Measurements from ENCODE around the gene DPP8. TPM values are rescaled to one million over a fixed set of nuclear protein-coding genes. Genes with fewer than 3 reads are reported as not detected.

DPP8 gene
- total RNA-seq, 6 experiments from 2014 or later, result 7.6 to 12.3 (median 10.3) TPM

DNA sequence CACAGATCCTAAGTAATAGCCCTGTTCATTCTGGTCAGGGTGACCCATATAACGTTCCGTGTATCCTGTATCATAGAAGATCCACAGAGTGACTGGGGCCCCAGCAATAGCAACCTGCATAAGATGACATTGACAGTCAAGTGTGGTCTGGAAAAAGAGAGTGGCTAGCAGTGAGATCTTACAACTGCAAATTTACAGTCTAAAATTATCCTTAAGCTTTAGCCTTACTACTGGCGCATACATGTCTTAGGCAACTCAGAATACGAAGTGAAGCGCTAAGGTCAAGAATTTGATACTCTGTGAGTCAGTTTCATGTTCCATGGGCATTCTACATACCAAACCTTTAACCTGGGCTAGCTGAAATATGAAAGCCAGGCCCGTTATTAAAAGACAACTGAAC, 65.5 kb downstream of the DPP8 start:
- no peak for ATAC-seq
- Histone ChIP-seq H3K36me3 (peaks cover 0 to 93% (median 18%) of the 10 kb centered on the region in 4 donors), H3K27me3 (no peaks in the 10 kb centered on the region), H3K4me1 (no peaks in the 10 kb centered on the region), H3K27ac (no peak overlapping the region), H3K9me3 (no peaks in the 10 kb centered on the region), H3K4me3 (no peak overlapping the region)
- 90% methylated on average over 6 of the region's 6 CpGs for WGBS (ENCODE audit: insufficient coverage, low coverage, low lambda C conversion rate, missing lambda C conversion rate)
- no peak for DNase-seq
- TF ChIP-seq, protein P1, sequence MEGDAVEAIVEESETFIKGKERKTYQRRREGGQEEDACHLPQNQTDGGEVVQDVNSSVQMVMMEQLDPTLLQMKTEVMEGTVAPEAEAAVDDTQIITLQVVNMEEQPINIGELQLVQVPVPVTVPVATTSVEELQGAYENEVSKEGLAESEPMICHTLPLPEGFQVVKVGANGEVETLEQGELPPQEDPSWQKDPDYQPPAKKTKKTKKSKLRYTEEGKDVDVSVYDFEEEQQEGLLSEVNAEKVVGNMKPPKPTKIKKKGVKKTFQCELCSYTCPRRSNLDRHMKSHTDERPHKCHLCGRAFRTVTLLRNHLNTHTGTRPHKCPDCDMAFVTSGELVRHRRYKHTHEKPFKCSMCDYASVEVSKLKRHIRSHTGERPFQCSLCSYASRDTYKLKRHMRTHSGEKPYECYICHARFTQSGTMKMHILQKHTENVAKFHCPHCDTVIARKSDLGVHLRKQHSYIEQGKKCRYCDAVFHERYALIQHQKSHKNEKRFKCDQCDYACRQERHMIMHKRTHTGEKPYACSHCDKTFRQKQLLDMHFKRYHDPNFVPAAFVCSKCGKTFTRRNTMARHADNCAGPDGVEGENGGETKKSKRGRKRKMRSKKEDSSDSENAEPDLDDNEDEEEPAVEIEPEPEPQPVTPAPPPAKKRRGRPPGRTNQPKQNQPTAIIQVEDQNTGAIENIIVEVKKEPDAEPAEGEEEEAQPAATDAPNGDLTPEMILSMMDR (IDR thresholded peaks at IDR 0.05), result no peak
- TF ChIP-seq POLR2A (IDR thresholded peaks at IDR 0.05), result no peak
- intact Hi-C loops (cut with DNase I), result no loop called here

DNA sequence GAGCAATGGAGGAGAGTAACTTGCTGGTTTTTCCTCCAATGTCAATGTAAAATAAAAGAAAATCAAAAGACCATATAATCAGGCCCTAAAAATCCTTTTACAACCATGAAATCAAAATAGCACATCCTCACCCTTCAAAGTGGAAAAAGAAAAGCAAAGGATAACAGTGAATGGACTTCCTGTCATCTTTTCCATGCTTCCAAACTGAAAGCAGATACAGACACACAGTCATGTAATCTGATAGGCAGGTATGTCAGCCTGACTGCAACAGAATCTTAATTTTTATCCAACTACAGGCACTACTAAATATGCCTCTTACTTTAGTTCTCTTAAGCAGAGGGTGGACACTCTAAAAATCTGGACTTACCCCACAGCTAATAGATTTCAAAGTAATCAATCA, 66.9 kb downstream of the DPP8 start:
- peaks cover 0 to 88% (median 19%) of the 10 kb centered on the region in 4 donors for H3K36me3 ChIP-seq
- no peak for ATAC-seq
- no peaks in the 10 kb centered on the region for H3K27me3 ChIP-seq
- H3K4me3 ChIP-seq, result no peak overlapping the region
- intact Hi-C loops (cut with DNase I), result no loop called here
- no peaks in the 10 kb centered on the region for H3K9me3 ChIP-seq
- no peak for TF ChIP-seq POLR2A (IDR thresholded peaks at IDR 0.05)
- TF ChIP-seq, protein P1 (IDR thresholded peaks at IDR 0.05), result no peak
- no peak for DNase-seq
- no peaks in the 10 kb centered on the region for H3K4me1 ChIP-seq
- no peak overlapping the region for H3K27ac ChIP-seq

DNA sequence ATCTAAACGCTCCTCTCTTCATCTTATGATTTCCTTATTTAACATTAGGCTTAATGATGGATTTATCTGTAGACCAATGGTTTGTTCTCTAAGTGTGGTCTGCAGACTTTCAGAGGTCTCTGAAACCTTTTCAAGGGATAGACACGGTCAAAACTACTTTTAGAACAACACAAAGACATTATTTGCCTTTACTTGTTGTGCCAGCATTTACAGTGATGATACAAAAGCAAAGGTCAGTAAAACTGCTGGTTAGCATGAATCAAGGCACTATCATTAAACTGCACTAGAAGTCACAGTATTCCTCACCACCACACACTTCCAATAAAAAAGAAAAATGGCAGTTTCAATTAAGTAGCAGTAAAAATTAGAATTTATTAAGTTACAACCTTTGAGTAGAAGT, 70.3 kb downstream of the DPP8 start:
- peaks cover 0 to 64% (median 8%) of the 10 kb centered on the region in 4 donors for H3K36me3 ChIP-seq
- H3K4me3 ChIP-seq, result no peak overlapping the region
- TF ChIP-seq, protein P1 (IDR thresholded peaks at IDR 0.05), result no peak
- TF ChIP-seq POLR2A (IDR thresholded peaks at IDR 0.05), result no peak
- no peaks in the 10 kb centered on the region for H3K9me3 ChIP-seq
- H3K4me1 ChIP-seq, result no peaks in the 10 kb centered on the region
- intact Hi-C loops (cut with DNase I), result no loop called here
- no peak for ATAC-seq
- WGBS (ENCODE audit: insufficient coverage, low coverage, low lambda C conversion rate, missing lambda C conversion rate), result 57% methylated on average over 2 of the region's 2 CpGs
- DNase-seq, result no peak
- H3K27me3 ChIP-seq, result no peaks in the 10 kb centered on the region
- H3K27ac ChIP-seq, result no peak overlapping the region

DNA sequence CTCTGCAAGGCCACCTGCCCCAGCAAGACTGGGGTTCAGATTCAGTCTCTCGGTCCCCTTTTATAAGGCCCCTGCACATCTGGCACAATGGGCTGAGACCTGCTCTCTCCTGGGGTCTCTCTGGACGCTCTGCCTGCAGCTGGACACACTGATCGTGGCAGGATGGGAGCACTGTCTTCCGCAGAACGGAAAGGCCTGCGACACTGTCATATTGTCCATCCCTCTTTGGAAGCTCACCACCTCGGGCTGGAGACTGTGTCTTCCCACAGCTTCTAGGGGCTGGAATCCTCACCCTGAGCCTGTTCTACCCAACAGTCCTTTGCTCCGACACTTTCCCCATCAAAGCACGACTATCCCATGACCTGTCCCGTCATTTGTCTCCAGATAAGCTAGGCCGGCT, 83.3 kb downstream of the DPP8 start:
- TF ChIP-seq, protein P1 (IDR thresholded peaks at IDR 0.05), result no peak
- intact Hi-C loops (cut with DNase I), result no loop called here
- H3K9me3 ChIP-seq, result no peaks in the 10 kb centered on the region
- no peak overlapping the region for H3K27ac ChIP-seq
- WGBS (ENCODE audit: insufficient coverage, low coverage, low lambda C conversion rate, missing lambda C conversion rate), result 38% methylated on average over 4 of the region's 11 CpGs
- no peaks in the 10 kb centered on the region for H3K36me3 ChIP-seq
- ATAC-seq (peak in 1 of 4 donors; percentile 17), DNase-seq (no peak)
- H3K27me3 ChIP-seq, result no peaks in the 10 kb centered on the region
- no peaks in the 10 kb centered on the region for H3K4me1 ChIP-seq
- no peak overlapping the region for H3K4me3 ChIP-seq

DNA sequence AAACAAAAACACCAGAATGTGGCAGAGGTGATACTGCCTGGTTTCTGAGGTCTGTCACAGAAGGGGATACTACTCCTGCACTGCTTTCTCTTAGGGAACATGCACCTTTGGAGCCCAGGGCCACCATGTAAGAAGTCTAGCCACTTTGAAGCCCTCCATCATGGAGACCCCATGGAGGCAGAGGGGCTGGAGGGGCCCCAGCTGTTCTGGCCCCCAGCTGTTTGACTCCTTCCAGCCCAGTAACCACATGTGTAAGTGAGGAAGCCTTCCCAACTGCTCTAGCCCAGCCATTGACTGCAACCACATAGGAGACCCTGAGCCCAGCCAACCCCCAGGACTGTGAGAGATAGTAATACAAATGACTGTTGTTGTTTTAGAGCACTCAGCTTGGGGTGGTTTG, 85.8 kb downstream of the DPP8 start:
- Histone ChIP-seq H3K27me3 (no peaks in the 10 kb centered on the region), H3K9me3 (no peaks in the 10 kb centered on the region), H3K36me3 (no peaks in the 10 kb centered on the region), H3K4me3 (no peak overlapping the region), H3K27ac (no peak overlapping the region), H3K4me1 (no peaks in the 10 kb centered on the region)
- DNase-seq (no peak), ATAC-seq (no peak)
- TF ChIP-seq, protein P1 (IDR thresholded peaks at IDR 0.05), result no peak
- no peak for TF ChIP-seq POLR2A (IDR thresholded peaks at IDR 0.05)
- intact Hi-C loops (cut with DNase I), result no loop called here
